K562 (cell line): ENCODE measurements around the gene SFXN5. TPM values are rescaled to one million over a fixed set of nuclear protein-coding genes. Genes with fewer than 3 reads are reported as not detected.

Experiments used
- ATAC-seq: fragments of 200-7000 bp; cut with Tn5 transposase; 3 replicates; pipeline ENCODE4 v1.9.1; 2020; ENCODE audit warnings: moderate library complexity
- BruUV-seq: library from RNA; stranded (reverse); fragments of 400-500 nt; replicated peaks from 2 replicates; lab custom pipeline; 2021; lab: Mats Ljungman, UMichigan
- CTCF ChIA-PET: fragments of 300-600 bp; formaldehyde crosslinking; extraction: SDS; loops from one replicate; lab custom pipeline; 2021; ENCODE audit warnings: low intra/inter-chr PET ratio; lab: Yijun Ruan, JAX
- POLR2A ChIA-PET: fragments of 300-600, 350-650 bp; sonication (Branson Sonifier 250); formaldehyde crosslinking; extraction: SDS; loops from one replicate; lab custom pipeline; 2021; ENCODE audit warnings: antibody characterized with exemption, inconsistent platforms; lab: Yijun Ruan, JAX
- DNase-seq, 4 experiments: peaks; one replicate each; pipeline versions ENCODE4 v3.0.0 to v3.0.0-alpha.2; 2011 to 2018; ENCODE audit warnings: low spot score in 3 of 4, mixed read lengths in 3 of 4; ENCODE audit errors: extremely low read depth in 1 of 4
- FAIRE-seq: peaks from 2 replicates; lab custom pipeline; 2011; peaks lifted over from hg19 to GRCh38; lab: Jason Lieb, UNC
- H2AFZ ChIP-seq: 2 replicates; pipeline ENCODE4 v1.6.0; 2011; ENCODE audit warnings: low read depth, low read length, control low read depth, inconsistent platforms
- H3K27ac ChIP-seq: fragments of 200-600 bp; 3 replicates; pipeline ENCODE4 v1.8.0; 2011; ENCODE audit warnings: low read depth, mild to moderate bottlenecking, control low read depth, inconsistent platforms, low read length, moderate library complexity, mixed read lengths; ENCODE audit errors: extremely low read depth
- H3K27me3 ChIP-seq, 2 experiments: fragments of 300-600 bp in 1 of 2; 2 replicates in 1 of 2; 3 replicates in 1 of 2; pipeline versions ENCODE4 v1.6.0 to v1.8.0; 2011; ENCODE audit warnings: inconsistent platforms in 2 of 2, low read length in 2 of 2, mild to moderate bottlenecking in 1 of 2, mixed read lengths in 1 of 2, moderate library complexity in 1 of 2; ENCODE audit not compliant: control insufficient read depth in 2 of 2, insufficient read depth in 2 of 2
- H3K36me3 ChIP-seq: fragments of 300-600 bp; 3 replicates; pipeline ENCODE4 v1.8.0; 2011; ENCODE audit warnings: mild to moderate bottlenecking, low read length, inconsistent platforms; ENCODE audit not compliant: control insufficient read depth, insufficient read depth
- H3K4me1 ChIP-seq, 2 experiments: fragments of 200-600 bp in 1 of 2; replicated peaks in 1 of 2; 2 replicates in 1 of 2; 3 replicates in 1 of 2; pipeline versions ENCODE4 v1.5.1 to v1.8.0; 2011; ENCODE audit warnings: inconsistent platforms in 2 of 2, low read length in 2 of 2, mild to moderate bottlenecking in 1 of 2, mixed read lengths in 1 of 2, moderate library complexity in 1 of 2; ENCODE audit not compliant: control insufficient read depth in 2 of 2, insufficient read depth in 2 of 2
- H3K4me2 ChIP-seq: 2 replicates; pipeline ENCODE4 v1.6.1; 2011; ENCODE audit warnings: low read length, control low read depth, inconsistent platforms, mixed read lengths; ENCODE audit not compliant: insufficient read depth
- H3K4me3 ChIP-seq: fragments of 200-600 bp; sonication (generic), shearing (Covaris generic); 2 replicates; pipeline ENCODE4 v1.5.1; 2016; ENCODE audit warnings: control low read depth, inconsistent platforms
- H3K79me2 ChIP-seq: fragments of 200-600 bp; 3 replicates; pipeline ENCODE4 v1.8.0; 2011; ENCODE audit warnings: low read length, inconsistent platforms; ENCODE audit not compliant: control insufficient read depth, insufficient read depth
- H3K9ac ChIP-seq, 2 experiments: 2 replicates each; pipeline versions ENCODE4 v1.6.0 to v1.6.1; 2011; ENCODE audit warnings: low read depth in 2 of 2, low read length in 2 of 2, control low read depth in 1 of 2, inconsistent platforms in 1 of 2, mild to moderate bottlenecking in 1 of 2, mixed read lengths in 1 of 2; ENCODE audit not compliant: insufficient read depth in 1 of 2
- H3K9me1 ChIP-seq: one replicate; pipeline ENCODE4 v1.6.0; 2011; ENCODE audit warnings: inconsistent platforms, mild to moderate bottlenecking, low read length, moderate library complexity; ENCODE audit not compliant: control insufficient read depth, insufficient read depth
- H3K9me3 ChIP-seq: replicated peaks from 2 replicates; pipeline ENCODE4 v1.5.1; 2011; ENCODE audit warnings: low read depth, low read length, inconsistent platforms; ENCODE audit not compliant: control insufficient read depth, insufficient read depth
- H4K20me1 ChIP-seq: replicated peaks from 2 replicates; pipeline ENCODE4 v1.6.1; 2011; ENCODE audit warnings: low read length, inconsistent platforms, mixed read lengths; ENCODE audit not compliant: control insufficient read depth, insufficient read depth
- CBFA2T3 ChIP-seq: fragments of 450-650 bp; IDR thresholded peaks from 2 replicates; pipeline ENCODE4 v1.6.1; 2017
- E2F4 ChIP-seq: sonication (generic); formaldehyde crosslinking; IDR thresholded peaks from 2 replicates; pipeline ENCODE4 v1.8.0; 2022; ENCODE audit warnings: mild to moderate bottlenecking, low read depth, missing genetic modification reagents
- EWSR1 ChIP-seq: fragments of 450-650 bp; IDR thresholded peaks from 2 replicates; pipeline ENCODE4 v1.6.1; 2018; ENCODE audit warnings: borderline replicate concordance, mild to moderate bottlenecking, low read depth, moderate library complexity; ENCODE audit not compliant: partially characterized antibody
- GATA2 ChIP-seq: sonication (generic); formaldehyde crosslinking; IDR thresholded peaks from 2 replicates; pipeline ENCODE4 v1.4.0; 2020; ENCODE audit warnings: mild to moderate bottlenecking, missing genetic modification reagents
- HCFC1 ChIP-seq: IDR thresholded peaks from 2 replicates; pipeline ENCODE4 v1.6.1; 2012; ENCODE audit warnings: low read depth, low read length, improper control_type of control experiment
- NONO ChIP-seq, 2 experiments: fragments of 200-400 bp in 1 of 2; fragments of 450-650 bp in 1 of 2; formaldehyde crosslinking in 1 of 2; IDR thresholded peaks; 2 replicates each; pipeline ENCODE4 v1.6.1; 2017; ENCODE audit warnings: low read depth in 2 of 2, mild to moderate bottlenecking in 2 of 2, moderate library complexity in 2 of 2, low read length in 1 of 2
- PRDM10 ChIP-seq: fragments of 450-650 bp; IDR thresholded peaks from 2 replicates; pipeline ENCODE4 v1.6.1; 2018; ENCODE audit not compliant: partially characterized antibody
- RBM34 ChIP-seq: fragments of 200-400 bp; formaldehyde crosslinking; IDR thresholded peaks from 2 replicates; pipeline ENCODE4 v1.6.1; 2018; ENCODE audit warnings: low read length, borderline replicate concordance; ENCODE audit not compliant: insufficient read depth
- RFX1 ChIP-seq: fragments of 450-650 bp; IDR thresholded peaks from 2 replicates; pipeline ENCODE4 v1.6.1; 2016; ENCODE audit warnings: mild to moderate bottlenecking, moderate library complexity
- ZNF316 ChIP-seq: fragments of 450-650 bp; IDR thresholded peaks from 2 replicates; pipeline ENCODE4 v1.6.1; 2016
- ZSCAN32 ChIP-seq: fragments of 450-650 bp; formaldehyde crosslinking; IDR thresholded peaks from 2 replicates; pipeline ENCODE4 v1.4.0; 2020; ENCODE audit warnings: mild to moderate bottlenecking, moderate library complexity
- WGBS: fragments of 100-300 bp; shearing (Covaris generic); methylation state at CpG from one replicate; pipeline ENCODE4 v1.1.6; 2016; ENCODE audit warnings: low coverage, mixed read lengths; ENCODE audit not compliant: insufficient coverage; ENCODE audit errors: missing lambda C conversion rate; 5-methylcytosine and 5-hydroxymethylcytosine counted together
- in situ Hi-C: fragments of 300-500 bp; cut with MboI; formaldehyde crosslinking; loops from 4 replicates; pipeline ENCODE4 v1.15.0; 2018; ENCODE audit warnings: inconsistent platforms, mixed read lengths
- intact Hi-C: fragments of 100-400 bp; cut with micrococcal nuclease; formaldehyde crosslinking; loops from 2 replicates; pipeline ENCODE4 v1.14.2; 2022
- polyA plus RNA-seq, 8 experiments: library from polyadenylated mRNA; depleted of rRNA in 4 of 8; stranded (reverse) in 5 of 8; unstranded in 3 of 8; fragments of >200 nt; fragmentation: Nextera tagmentation in 2 of 8; fragmentation: Illumina TruSeq in 1 of 8; extraction: Ambion mirVana in 2 of 8; extraction: Trizol in 1 of 8; gene quantifications; 2 replicates each; pipeline versions ENCODE4 v1.2.1 to v1.2.3, GENCODE V29; 2011 to 2014; ENCODE audit warnings: inconsistent platforms in 1 of 8, missing spikeins in 1 of 8
- total RNA-seq, 7 experiments: library from RNA; depleted of rRNA in 6 of 7; stranded (reverse); fragments of >200 nt in 6 of 7; fragmentation: Illumina TruSeq in 2 of 7; extraction: Trizol in 2 of 7; gene quantifications; 2 replicates each; pipeline versions ENCODE4 v1.2.1 to v1.2.3, GENCODE V29; 2011 to 2021; ENCODE audit warnings: low replicate concordance in 1 of 7
- TF ChIP-seq, protein P1 (sequence below): fragments of 450-650 bp; IDR thresholded peaks from 2 replicates; pipeline ENCODE4 v1.6.1; 2016; ENCODE audit warnings: mild to moderate bottlenecking

The SFXN5 gene
- total and polyA plus RNA-seq, 9 of the 15 experiments (the other 6 are each of a cell fraction or from before 2014, with no cell fraction given): 8.3 to 22.6 (median 16.0) TPM

GRCh38 chr2:73006969-73007710, 64.4 kb downstream of the SFXN5 start:
- DNase-seq: peak in 1 of 4 experiments; percentile 29
- Histone ChIP-seq H3K4me2 (peak overlapping the region; percentile 14; the same call in 1 of the 2 replicates), H3K27me3 (no peaks in the 10 kb centered on the region), H3K9me1 (no peaks in the 10 kb centered on the region), H3K4me1 (peaks cover 0 to 12% of the 10 kb centered on the region in 2 experiments; a peak in 3 of 5 replicates), H4K20me1 (0 out of 2 replicates have a peak, but pooled peaks cover 5% of the 10 kb centered on the region), H3K9me3 (no peaks in the 10 kb centered on the region), H3K4me3 (no peak overlapping the region), H3K9ac (no peak overlapping the region; a peak in 1 of 4 replicates), H3K36me3 (peaks cover 5% of the 10 kb centered on the region; the same call in 2 of the 3 replicates), H2AFZ (no peak overlapping the region), H3K79me2 (no peaks in the 10 kb centered on the region), H3K27ac (peak overlapping the region; percentile 20; the same call in 1 of the 3 replicates)
- peak; percentile 71 for FAIRE-seq
- WGBS: 44% methylated on average over 14 of the region's 14 CpGs
- ChIA-PET CTCF (no interaction called here), POLR2A (interaction anchor here (0.6 kb wide), 1 partner anchor 180 kb away, joined by 3 read pairs; no protein-coding TSS in a partner anchor)
- peak; percentile 64 for ATAC-seq
- intact Hi-C loops: no loop called here
- in situ Hi-C loops: no loop called here
- no TSS peak for BruUV-seq
- no peak for TF ChIP-seq GATA2
- no peak for TF ChIP-seq NONO (IDR thresholded peaks at IDR 0.05; ENCODE audit: low read depth in 2 of 2, low read length in 1 of 2)
- TF ChIP-seq HCFC1: no peak
- 0 out of 2 replicates have a peak, but pooled peaks have one; percentile 25 for TF ChIP-seq ZNF316
- TF ChIP-seq CBFA2T3: peak; percentile 50
- no peak for TF ChIP-seq RBM34
- no peak for TF ChIP-seq E2F4 (CRISPR knock-in tag)
- TF ChIP-seq ZSCAN32 (CRISPR knock-in tag): no peak
- TF ChIP-seq, protein P1, sequence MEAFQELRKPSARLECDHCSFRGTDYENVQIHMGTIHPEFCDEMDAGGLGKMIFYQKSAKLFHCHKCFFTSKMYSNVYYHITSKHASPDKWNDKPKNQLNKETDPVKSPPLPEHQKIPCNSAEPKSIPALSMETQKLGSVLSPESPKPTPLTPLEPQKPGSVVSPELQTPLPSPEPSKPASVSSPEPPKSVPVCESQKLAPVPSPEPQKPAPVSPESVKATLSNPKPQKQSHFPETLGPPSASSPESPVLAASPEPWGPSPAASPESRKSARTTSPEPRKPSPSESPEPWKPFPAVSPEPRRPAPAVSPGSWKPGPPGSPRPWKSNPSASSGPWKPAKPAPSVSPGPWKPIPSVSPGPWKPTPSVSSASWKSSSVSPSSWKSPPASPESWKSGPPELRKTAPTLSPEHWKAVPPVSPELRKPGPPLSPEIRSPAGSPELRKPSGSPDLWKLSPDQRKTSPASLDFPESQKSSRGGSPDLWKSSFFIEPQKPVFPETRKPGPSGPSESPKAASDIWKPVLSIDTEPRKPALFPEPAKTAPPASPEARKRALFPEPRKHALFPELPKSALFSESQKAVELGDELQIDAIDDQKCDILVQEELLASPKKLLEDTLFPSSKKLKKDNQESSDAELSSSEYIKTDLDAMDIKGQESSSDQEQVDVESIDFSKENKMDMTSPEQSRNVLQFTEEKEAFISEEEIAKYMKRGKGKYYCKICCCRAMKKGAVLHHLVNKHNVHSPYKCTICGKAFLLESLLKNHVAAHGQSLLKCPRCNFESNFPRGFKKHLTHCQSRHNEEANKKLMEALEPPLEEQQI: no peak
- TF ChIP-seq EWSR1: no peak
- TF ChIP-seq RFX1: no peak
- TF ChIP-seq PRDM10: peak; percentile 33
